AG08396 (cell line): ENCODE data around the gene HEPN1.

Source experiments
- DNase-seq: peaks from one replicate; pipeline ENCODE4 v3.0.0; 2012; ENCODE audit warnings: low spot score, mixed read lengths

The HEPN1 gene

DNA sequence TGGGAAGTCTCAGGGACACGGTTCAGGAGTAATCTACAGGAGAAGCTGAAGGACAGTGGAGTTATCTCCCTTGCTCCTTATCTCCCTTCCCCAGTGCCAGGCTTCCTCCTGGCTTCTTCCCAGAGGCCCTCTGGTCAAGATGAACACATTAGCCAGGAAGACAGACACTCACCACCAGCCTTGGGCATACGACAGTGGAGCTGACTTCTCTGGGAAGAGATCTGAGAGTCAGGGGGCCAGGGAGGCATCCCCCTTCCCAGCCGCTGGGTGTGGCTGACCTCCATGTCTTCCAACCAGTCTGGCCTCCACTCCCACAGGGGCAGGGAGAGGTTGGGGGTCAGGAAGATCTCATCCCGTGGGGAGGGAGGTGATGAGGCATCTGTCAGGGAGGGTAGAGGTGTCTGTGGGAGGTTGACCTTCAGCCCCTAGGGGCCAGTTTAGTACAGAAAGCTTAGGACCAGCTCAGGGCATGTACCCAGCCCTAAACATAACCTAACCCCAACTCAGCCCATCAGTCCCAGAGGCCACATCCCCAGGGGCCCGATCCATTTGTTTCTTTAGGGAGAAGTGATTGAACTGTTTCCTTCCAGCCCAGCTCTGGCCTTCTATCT is 34.1 kb upstream of the HEPN1 start:
- DNase-seq, result no peak

DNA sequence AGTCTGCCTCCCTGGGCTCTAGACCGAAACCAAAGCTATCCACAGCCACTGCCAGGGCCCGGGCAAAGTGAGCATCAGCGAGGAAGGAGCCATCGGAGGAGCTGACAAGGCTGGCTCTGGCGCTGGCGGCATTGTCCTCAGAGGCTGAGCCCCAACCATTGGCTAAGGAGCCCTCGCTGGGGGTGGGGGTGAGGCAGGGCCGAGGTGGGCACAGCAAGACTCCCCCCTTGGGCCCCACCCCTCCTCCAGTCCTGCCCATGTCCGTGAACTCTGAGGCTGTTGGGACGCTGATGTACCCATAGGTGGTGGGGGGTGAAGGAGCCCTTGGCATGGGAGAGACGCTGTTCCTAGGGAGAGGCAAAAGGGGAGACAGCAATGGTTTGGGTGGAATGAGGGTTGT is 32.6 kb upstream of the HEPN1 start:
- no peak for DNase-seq

- no peak for DNase-seq
Measured at GRCh38 chr11:124886978-124887666, 31.9 kb upstream of the HEPN1 start.

- no peak for DNase-seq
Measured at GRCh38 chr11:124887667-124888013, 31.4 kb upstream of the HEPN1 start.

GRCh38 chr11:124889191-124890091 is 29.6 kb upstream of the HEPN1 start:
- no peak for DNase-seq

DNA sequence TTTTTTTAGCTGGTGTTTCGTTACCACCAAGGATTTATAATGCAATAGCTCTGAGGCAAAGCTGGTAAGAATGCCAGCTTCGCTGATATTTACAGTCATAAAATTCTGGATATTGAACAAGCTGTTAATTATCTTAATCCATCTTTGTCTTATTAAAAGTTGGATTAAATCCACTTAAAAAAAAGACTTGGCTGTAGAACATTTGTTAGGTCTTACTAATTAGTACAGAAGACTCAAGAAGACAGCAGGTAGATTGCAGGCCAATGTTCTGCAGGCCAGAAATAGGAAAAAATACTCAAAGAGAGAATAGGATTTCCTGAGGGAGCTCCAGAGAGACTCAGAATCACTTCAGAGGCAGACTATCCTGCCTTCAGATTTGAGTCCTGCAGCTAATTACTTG is 28.9 kb upstream of the HEPN1 start:
- no peak for DNase-seq

DNA sequence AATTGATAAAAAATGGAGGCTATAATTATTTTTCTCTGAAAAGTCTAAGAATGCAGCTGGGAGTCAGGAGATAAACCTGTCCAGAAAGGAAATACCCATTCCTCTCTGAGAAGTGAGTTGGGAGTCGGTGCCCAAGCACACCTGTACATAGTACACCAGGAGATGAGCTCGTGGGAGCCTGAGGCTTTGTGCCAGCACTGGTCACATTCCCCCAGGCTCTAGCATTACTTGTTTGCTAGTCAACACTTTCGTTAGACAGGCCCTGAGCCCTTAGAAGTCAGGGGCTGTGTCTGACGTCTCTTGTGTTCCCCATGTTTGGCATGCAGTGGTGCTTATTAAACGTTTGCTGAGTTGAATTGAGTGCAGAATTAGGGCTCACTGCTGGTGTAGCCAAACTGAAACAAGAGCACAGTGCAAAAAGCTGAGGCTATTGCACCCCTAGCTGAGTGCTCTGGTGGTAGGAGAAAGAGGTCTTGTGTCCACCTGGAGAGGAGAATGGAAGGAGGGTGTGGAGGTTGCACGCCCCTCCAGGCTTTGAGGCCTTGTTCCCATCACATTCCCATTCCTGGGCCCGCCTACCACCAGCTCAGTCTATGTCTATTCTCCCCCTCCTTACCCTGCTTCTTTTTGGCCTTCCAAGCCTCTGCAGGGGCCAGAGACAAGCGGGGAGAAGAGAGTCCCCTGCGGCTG is 28.2 kb upstream of the HEPN1 start:
- DNase-seq, result no peak

GRCh38 chr11:124891373-124891861 is 27.6 kb upstream of the HEPN1 start:
- no peak for DNase-seq

GRCh38 chr11:124892146-124892545 is 26.9 kb upstream of the HEPN1 start:
- DNase-seq, result no peak

GRCh38 chr11:124892750-124893454 is 26.1 kb upstream of the HEPN1 start:
- no peak for DNase-seq

- DNase-seq, result no peak
Measured at GRCh38 chr11:124893781-124894401, 25.2 kb upstream of the HEPN1 start.

GRCh38 chr11:124894606-124895430 is 24.2 kb upstream of the HEPN1 start:
- no peak for DNase-seq

DNA sequence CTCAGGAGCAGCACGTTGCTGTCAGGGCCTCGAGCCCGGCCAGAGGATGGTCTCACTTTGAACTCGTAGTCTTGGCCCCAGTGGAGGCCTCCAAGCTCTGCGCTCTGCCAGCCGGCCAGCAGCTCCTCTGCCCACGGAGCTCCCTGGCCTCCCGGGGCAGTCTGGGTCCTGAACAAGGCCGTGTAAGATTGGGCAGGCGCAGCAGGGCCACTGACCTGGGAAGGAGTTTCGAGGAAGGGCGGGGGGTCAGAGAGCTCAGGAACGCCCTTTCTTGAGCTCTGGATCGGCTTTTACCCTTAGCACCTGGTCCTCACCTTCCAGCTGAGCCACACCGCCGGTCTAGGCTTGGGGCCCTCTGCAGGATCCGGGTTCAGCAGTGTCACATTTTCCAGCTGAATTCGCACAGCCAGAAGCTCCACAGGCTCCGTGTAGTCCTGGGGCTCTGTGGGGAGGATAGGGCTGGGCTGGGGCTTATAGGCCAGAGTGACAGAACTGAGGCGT is 23.5 kb upstream of the HEPN1 start:
- DNase-seq, result no peak

- DNase-seq, result no peak
Measured at GRCh38 chr11:124896071-124896750, 22.8 kb upstream of the HEPN1 start.

DNA sequence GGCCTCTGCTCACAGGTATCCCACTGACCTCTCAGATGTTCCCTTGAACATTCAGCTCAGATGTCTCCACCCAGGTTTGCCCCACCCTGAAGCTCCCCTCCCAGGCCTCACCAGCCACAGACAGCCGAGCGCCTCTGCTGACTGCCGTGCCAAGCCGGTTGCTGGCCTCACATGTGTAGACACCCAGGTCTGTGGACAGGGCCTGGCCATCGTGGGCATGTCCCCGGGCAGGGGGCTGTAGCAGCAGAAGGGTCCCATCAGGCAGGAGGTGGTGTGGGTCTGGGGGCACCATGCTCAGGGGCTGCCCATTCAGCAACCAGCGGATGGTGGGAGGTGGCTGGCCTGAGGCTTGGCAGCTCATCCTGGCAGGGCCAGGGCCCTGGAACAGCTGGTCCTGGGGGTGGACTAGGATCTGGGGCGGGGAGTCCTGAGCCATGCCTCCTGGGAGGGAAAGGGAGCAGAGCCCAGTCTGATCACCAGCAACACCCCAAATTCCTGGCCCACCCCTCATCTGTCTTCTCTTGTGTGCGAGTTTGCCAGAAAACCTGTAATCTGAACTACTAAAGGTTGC is 22.1 kb upstream of the HEPN1 start:
- DNase-seq, result no peak

- DNase-seq, result no peak
Measured at GRCh38 chr11:124897674-124898262, 21.3 kb upstream of the HEPN1 start, which contains the start of gene ROBO4. TSS of gene ROBO4 (minus strand) at chr11:124897865. CDS start at chr11:124897795, 70 bp downstream.

GRCh38 chr11:124898263-124898680 is 20.8 kb upstream of the HEPN1 start:
- DNase-seq, result peak; percentile 63

- DNase-seq, result no peak
Measured at GRCh38 chr11:124898711-124899110, 20.3 kb upstream of the HEPN1 start.
